B cell (primary cell): ENCODE data around the gene PRSS36. TPM values are rescaled to one million over a fixed set of nuclear protein-coding genes. Genes with fewer than 3 reads are reported as not detected.
A peak's percentile ranks its signal among the peaks of the same experiment; 100 is the strongest.

Source experiments
- ATAC-seq: fragments of 200-7000 bp; cut with Tn5 transposase; one replicate; pipeline ENCODE4 v1.10.0; 2021; ENCODE audit warnings: low read depth, mild to moderate bottlenecking, moderate number of reproducible peaks, moderate library complexity
- CTCF ChIA-PET: fragments of 350-600 bp; sonication (Branson Sonifier 250); formaldehyde crosslinking; loops from one replicate; lab custom pipeline; 2021; ENCODE audit warnings: antibody characterized with exemption, inconsistent platforms; lab: Charles Lee
- POLR2A ChIA-PET: fragments of 350-600 bp; sonication (Branson Sonifier 250); formaldehyde crosslinking; loops from one replicate; lab custom pipeline; 2021; ENCODE audit warnings: antibody characterized with exemption; lab: Charles Lee
- DNase-seq: peaks from one replicate; pipeline ENCODE4 v3.0.0; 2013
- H2AFZ ChIP-seq: 2 replicates; pipeline ENCODE4 v1.6.1; 2012; ENCODE audit warnings: mild to moderate bottlenecking, low read depth, low read length; ENCODE audit not compliant: insufficient read depth, poor library complexity, severe bottlenecking
- H3K27ac ChIP-seq, 2 donors: 1 replicate in 1 of 2; 2 replicates in 1 of 2; pipeline ENCODE4 v1.5.1; 2012 to 2013; ENCODE audit warnings: low read length in 2 of 2, mild to moderate bottlenecking in 2 of 2, moderate library complexity in 1 of 2
- H3K27me3 ChIP-seq, 4 experiments: fragments of 200-600 bp in 1 of 4; sonication (generic) in 1 of 4; replicated peaks in 1 of 4; 1 replicate in 2 of 4; 2 replicates in 2 of 4; pipeline versions ENCODE4 v1.6.1 to v1.7.0; 2013 to 2016; ENCODE audit warnings: low read length in 3 of 4, mild to moderate bottlenecking in 2 of 4, mixed read lengths in 1 of 4, moderate library complexity in 1 of 4; ENCODE audit not compliant: insufficient read depth in 4 of 4, control insufficient read depth in 3 of 4; ENCODE audit errors: control extremely low read depth in 1 of 4
- H3K36me3 ChIP-seq, 2 experiments: replicated peaks in 1 of 2; 1 replicate in 1 of 2; 2 replicates in 1 of 2; pipeline versions ENCODE4 v1.6.1 to v1.7.1; 2013; ENCODE audit warnings: low read length in 1 of 2; ENCODE audit not compliant: insufficient read depth in 2 of 2, control insufficient read depth in 1 of 2; ENCODE audit errors: control extremely low read depth in 1 of 2, extremely low read depth in 1 of 2
- H3K4me1 ChIP-seq, 2 donors: fragments of 200-600 bp in 1 of 2; sonication (generic) in 1 of 2; 1 replicate in 1 of 2; 2 replicates in 1 of 2; pipeline versions ENCODE4 v1.5.1 to v1.6.1; 2013 to 2017; ENCODE audit warnings: low read length in 2 of 2; ENCODE audit not compliant: control insufficient read depth in 2 of 2, insufficient read depth in 2 of 2
- H3K4me2 ChIP-seq: replicated peaks from 2 replicates; pipeline ENCODE3; 2012; ENCODE audit warnings: mild to moderate bottlenecking, low read depth, low read length; ENCODE audit not compliant: poor library complexity, severe bottlenecking
- H3K4me3 ChIP-seq, 5 experiments: fragments of 200-600 bp in 1 of 5; sonication (generic) in 1 of 5; 1 replicate in 3 of 5; 2 replicates in 2 of 5; pipeline versions ENCODE4 v1.5.1 to v1.7.0; 2011 to 2016; ENCODE audit warnings: low read length in 4 of 5, mild to moderate bottlenecking in 4 of 5, low read depth in 2 of 5, control low read depth in 1 of 5, moderate library complexity in 1 of 5; ENCODE audit not compliant: insufficient read depth in 1 of 5; ENCODE audit errors: control extremely low read depth in 1 of 5, extremely low read depth in 1 of 5
- H3K79me2 ChIP-seq: fragments of 200-600 bp; sonication (generic); one replicate; pipeline ENCODE4 v1.6.0; 2016; ENCODE audit warnings: low read length; ENCODE audit not compliant: control insufficient read depth, insufficient read depth
- H3K9ac ChIP-seq: fragments of 200-600 bp; sonication (generic); 2 replicates; pipeline ENCODE4 v1.6.1; 2017; ENCODE audit warnings: mild to moderate bottlenecking, low read length, moderate library complexity
- H3K9me3 ChIP-seq, 3 donors: one replicate each; pipeline versions ENCODE4 v1.6.1 to v1.7.1; 2013; ENCODE audit warnings: low read length in 2 of 3; ENCODE audit not compliant: control insufficient read depth in 2 of 3, insufficient read depth in 1 of 3; ENCODE audit errors: control extremely low read depth in 1 of 3
- H4K20me1 ChIP-seq: 2 replicates; pipeline ENCODE4 v1.6.0; 2012; ENCODE audit warnings: mild to moderate bottlenecking, low read length; ENCODE audit not compliant: insufficient read depth, control insufficient read depth, poor library complexity, severe bottlenecking
- H3K27ac Mint-ChIP-seq: one replicate; pipeline ENCODE4 v1.8.0; 2021; ENCODE audit warnings: mixed read lengths
- H3K27me3 Mint-ChIP-seq: one replicate; pipeline ENCODE4 v1.8.0; 2021; ENCODE audit warnings: mixed read lengths
- H3K4me1 Mint-ChIP-seq: one replicate; pipeline ENCODE4 v1.8.0; 2021; ENCODE audit warnings: mixed read lengths
- H3K4me3 Mint-ChIP-seq: one replicate; pipeline ENCODE4 v1.8.0; 2021; ENCODE audit warnings: mixed read lengths
- H3K9me3 Mint-ChIP-seq: one replicate; pipeline ENCODE4 v1.8.0; 2022; ENCODE audit warnings: mixed read lengths; ENCODE audit not compliant: insufficient read depth
- CTCF ChIP-seq: fragments of 200-600 bp; IDR thresholded peaks from one replicate; pipeline ENCODE4 v1.8.0; 2022; ENCODE audit warnings: antibody characterized with exemption, mild to moderate bottlenecking
- EZH2 ChIP-seq: IDR thresholded peaks from 2 replicates; pipeline ENCODE4 v1.6.1; 2012; ENCODE audit warnings: borderline replicate concordance, low read depth, mild to moderate bottlenecking, moderate library complexity, low read length; ENCODE audit not compliant: insufficient read depth, poor library complexity, severe bottlenecking
- WGBS: methylation state at CpG from one replicate; pipeline ENCODE4 v1.1.5; 2013; ENCODE audit warnings: missing lambda C conversion rate; ENCODE audit not compliant: insufficient coverage; 5-methylcytosine and 5-hydroxymethylcytosine counted together
- intact Hi-C: fragments of 100-400 bp; cut with micrococcal nuclease; formaldehyde crosslinking; loops from one replicate; pipeline ENCODE4 v1.10.0; 2022
- polyA plus RNA-seq: library from polyadenylated mRNA; depleted of rRNA; stranded (reverse); fragments of >200 nt; gene quantifications from 2 replicates; pipeline ENCODE4 v1.2.3, GENCODE V29; 2012
- total RNA-seq, 2 donors: library from RNA; stranded (reverse); fragments of 120-200 nt in 1 of 2; gene quantifications; 1 replicate in 1 of 2; 2 replicates in 1 of 2; pipeline versions ENCODE4 v1.2.3 to v1.2.4, GENCODE V29; 2013 to 2022

Gene PRSS36
- total and polyA plus RNA-seq, 2 donors (not counting 1 experiment from before 2014, with no cell fraction given): 1.0 to 1.6 TPM

- no peaks in the 10 kb centered on the region for H3K27me3 ChIP-seq
- WGBS: 98% methylated on average over 9 of the region's 10 CpGs
- H3K9ac ChIP-seq: no peak overlapping the region
- ATAC-seq (no peak), DNase-seq (no peak)
- H2AFZ ChIP-seq: no peak overlapping the region
- H3K9me3 ChIP-seq: no peaks in the 10 kb centered on the region
- TF ChIP-seq EZH2 (no peak), CTCF (no peak)
- H4K20me1 ChIP-seq: peaks cover 81% of the 10 kb centered on the region
- H3K4me1 ChIP-seq: peaks cover 22 to 37% of the 10 kb centered on the region in 2 donors
- intact Hi-C loops: loop anchor here (10.0 kb wide), 2 partner anchors 79 to 691 kb away; partner anchors contain the start of genes BCKDK and ZNF267
- no peak overlapping the region for H3K4me3 ChIP-seq
- Mint-ChIP-seq H3K4me1 (peaks cover 58% of the 10 kb centered on the region), H3K27ac (peak overlapping the region; percentile 4), H3K27me3 (no peaks in the 10 kb centered on the region), H3K4me3 (peak overlapping the region; percentile 4), H3K9me3 (no peaks in the 10 kb centered on the region)
- no peak overlapping the region for H3K27ac ChIP-seq
- H3K79me2 ChIP-seq: peaks cover 78% of the 10 kb centered on the region
- H3K36me3 ChIP-seq: peaks cover 13 to 65% of the 10 kb centered on the region in 2 experiments
- no peak overlapping the region for H3K4me2 ChIP-seq
- ChIA-PET CTCF (interaction anchor here (1.0 to 2.5 kb wide), 3 partner anchors 41 to 309 kb away, joined by 3 to 12 read pairs (median 6); no protein-coding TSS in a partner anchor), POLR2A (interaction anchor here (0.9 to 1.1 kb wide), 3 partner anchors 10 to 19 kb away, joined by 3 to 7 read pairs (median 3); partner anchors contain the start of gene PYCARD)
Observed at GRCh38 chr16:31183432-31184428, 33.9 kb upstream of the PRSS36 start.
